Neutrophil (primary cell): ENCODE data around the gene CAB39.
"Not testable (repeated sequence)": the region's sequence is repeated elsewhere in the genome, so short reads cannot be mapped to it uniquely, and the experiment has no call there.

Experiments used
- H3K27ac ChIP-seq: fragments of 200-600 bp; sonication (generic); 2 replicates; pipeline ENCODE4 v1.5.1; 2016; ENCODE audit warnings: mild to moderate bottlenecking, moderate library complexity
- H3K27me3 ChIP-seq: fragments of 200-600 bp; sonication (generic); 2 replicates; pipeline ENCODE4 v1.6.0; 2016; ENCODE audit warnings: mild to moderate bottlenecking
- H3K36me3 ChIP-seq: fragments of 200-600 bp; sonication (generic); 2 replicates; pipeline ENCODE4 v1.5.1; 2017
- H3K4me1 ChIP-seq, 2 experiments: fragments of 200-600 bp in 1 of 2; sonication (generic) in 1 of 2; 1 replicate in 1 of 2; 2 replicates in 1 of 2; pipeline versions ENCODE4 v1.5.1 to v1.6.1; 2013 to 2016; ENCODE audit warnings: low read depth in 1 of 2, low read length in 1 of 2, mild to moderate bottlenecking in 1 of 2, moderate library complexity in 1 of 2; ENCODE audit not compliant: control insufficient read depth in 1 of 2, insufficient read depth in 1 of 2
- H3K4me3 ChIP-seq, 2 experiments: fragments of 200-600 bp in 1 of 2; sonication (generic) in 1 of 2; 1 replicate in 1 of 2; 2 replicates in 1 of 2; pipeline ENCODE4 v1.5.1; 2013 to 2016; ENCODE audit warnings: low read depth in 1 of 2, low read length in 1 of 2, mild to moderate bottlenecking in 1 of 2, moderate library complexity in 1 of 2
- H3K9me3 ChIP-seq: fragments of 200-600 bp; sonication (generic); 2 replicates; pipeline ENCODE4 v1.5.1; 2016
- CTCF ChIP-seq: fragments of 200-600 bp; sonication (generic); IDR thresholded peaks from 2 replicates; pipeline ENCODE4 v1.5.1; 2016; ENCODE audit warnings: antibody characterized with exemption

The CAB39 gene

GRCh38 chr2:230722207-230722885 lies 9.7 kb downstream of the CAB39 start:
- Histone ChIP-seq H3K4me3 (peak overlapping the region; percentile 31 to 37), H3K9me3 (no peaks in the 10 kb centered on the region), H3K36me3 (peaks cover 20% of the 10 kb centered on the region), H3K4me1 (peaks cover 82 to 83% of the 10 kb centered on the region in 2 experiments), H3K27me3 (no peaks in the 10 kb centered on the region), H3K27ac (peak overlapping the region; percentile 79)
- TF ChIP-seq CTCF, result no peak

- Histone ChIP-seq H3K4me1 (peaks cover 77 to 79% of the 10 kb centered on the region in 2 experiments), H3K9me3 (no peaks in the 10 kb centered on the region), H3K27me3 (no peaks in the 10 kb centered on the region), H3K27ac (peak overlapping the region; percentile 79), H3K4me3 (peak overlapping the region; percentile 13 to 24), H3K36me3 (peaks cover 20% of the 10 kb centered on the region)
- TF ChIP-seq CTCF, result no peak
Measured at GRCh38 chr2:230723363-230723762, 10.7 kb downstream of the CAB39 start.

GRCh38 chr2:230724957-230725356 lies 12.3 kb downstream of the CAB39 start:
- Histone ChIP-seq H3K36me3 (peaks cover 20% of the 10 kb centered on the region), H3K27ac (peak overlapping the region; percentile 63), H3K4me1 (peaks cover 63 to 69% of the 10 kb centered on the region in 2 experiments)
- H3K9me3 ChIP-seq, H3K4me3 ChIP-seq, H3K27me3 ChIP-seq: not testable (repeated sequence)

GRCh38 chr2:230731512-230731911 lies 18.9 kb downstream of the CAB39 start:
- Histone ChIP-seq H3K27ac (no peak overlapping the region), H3K36me3 (no peaks in the 10 kb centered on the region), H3K9me3 (no peaks in the 10 kb centered on the region), H3K4me1 (peaks cover 51 to 60% of the 10 kb centered on the region in 2 experiments), H3K27me3 (no peaks in the 10 kb centered on the region), H3K4me3 (no peak overlapping the region)
- no peak for TF ChIP-seq CTCF

- H3K4me3 ChIP-seq, result no peak overlapping the region
- H3K36me3 ChIP-seq, result no peaks in the 10 kb centered on the region
- H3K27ac ChIP-seq, result peak overlapping the region; percentile 18
- H3K9me3 ChIP-seq, result no peaks in the 10 kb centered on the region
- TF ChIP-seq CTCF, result no peak
- H3K27me3 ChIP-seq, result no peaks in the 10 kb centered on the region
- H3K4me1 ChIP-seq, result peaks cover 56 to 66% of the 10 kb centered on the region in 2 experiments
Measured at GRCh38 chr2:230732914-230733401, 20.3 kb downstream of the CAB39 start.
